Stimulated activated CD8-positive, alpha-beta memory T cell treated with anti-CD3 and anti-CD28 coated beads, Interleukin-15, amount 100 ng/mL, for 24 hours (primary cell): ENCODE data around the gene MPP2.
"Not testable (repeated sequence)": the region's sequence is repeated elsewhere in the genome, so short reads cannot be mapped to it uniquely, and the experiment has no call there.

ENCODE experiments used
- DNase-seq: peaks from one replicate; pipeline ENCODE4 v3.0.0-alpha.2; 2020; ENCODE audit warnings: low read depth

The MPP2 gene

GRCh38 chr17:43875476-43876147, 31.7 kb downstream of the MPP2 start:
- no peak for DNase-seq

GRCh38 chr17:43874293-43874692, 33.0 kb downstream of the MPP2 start:
- no peak for DNase-seq

GRCh38 chr17:43873815-43874214, 33.5 kb downstream of the MPP2 start:
- no peak for DNase-seq

GRCh38 chr17:43873091-43873490, 34.2 kb downstream of the MPP2 start:
- DNase-seq = no peak

GRCh38 chr17:43871946-43872690, 35.2 kb downstream of the MPP2 start:
- no peak for DNase-seq

GRCh38 chr17:43869031-43869430, 38.3 kb downstream of the MPP2 start:
- not testable (repeated sequence) for DNase-seq

- DNase-seq = no peak
Measured at GRCh38 chr17:43868226-43868994, 38.9 kb downstream of the MPP2 start.

- DNase-seq = no peak
Measured at GRCh38 chr17:43864161-43864984, 43.0 kb downstream of the MPP2 start.

- DNase-seq = no peak
Measured at GRCh38 chr17:43861960-43862359, 45.4 kb downstream of the MPP2 start.

- no peak for DNase-seq
Measured at GRCh38 chr17:43860927-43861622, 46.3 kb downstream of the MPP2 start.

GRCh38 chr17:43860077-43860725, 47.1 kb downstream of the MPP2 start:
- DNase-seq = no peak

GRCh38 chr17:43857957-43858600, 49.3 kb downstream of the MPP2 start:
- no peak for DNase-seq

- no peak for DNase-seq
Measured at GRCh38 chr17:43857141-43857540, 50.2 kb downstream of the MPP2 start.

GRCh38 chr17:43856141-43856540, 51.2 kb downstream of the MPP2 start:
- no peak for DNase-seq

- no peak for DNase-seq
Measured at GRCh38 chr17:43855061-43855460, 52.3 kb downstream of the MPP2 start.

- no peak for DNase-seq
Measured at GRCh38 chr17:43854498-43854897, 52.8 kb downstream of the MPP2 start.

- no peak for DNase-seq
Measured at GRCh38 chr17:43853546-43853945, 53.8 kb downstream of the MPP2 start.

- no peak for DNase-seq
Measured at GRCh38 chr17:43852571-43852970, 54.8 kb downstream of the MPP2 start.

- no peak for DNase-seq
Measured at GRCh38 chr17:43849116-43849515, 58.2 kb downstream of the MPP2 start.

GRCh38 chr17:43848601-43849000, 58.7 kb downstream of the MPP2 start:
- DNase-seq = no peak
